SK-N-SH treated with all-trans-retinoic acid at 6 μM for 48 hours (cell line): Measurements from ENCODE around the gene POLR2M.
A peak's percentile ranks its signal among the peaks of the same experiment; 100 is the strongest.

Source experiments
- ATAC-seq: fragments of 200-7000 bp; cut with Tn5 transposase; 3 replicates; pipeline ENCODE4 v1.9.1; 2020; ENCODE audit warnings: mild to moderate bottlenecking, moderate library complexity
- ARNTL ChIP-seq: fragments of 450-650 bp; formaldehyde crosslinking; IDR thresholded peaks from 2 replicates; pipeline ENCODE4 v1.5.0; 2020; ENCODE audit warnings: low read depth, mild to moderate bottlenecking, moderate library complexity, borderline replicate concordance
- BACH2 ChIP-seq: fragments of 250-450 bp; sonication (Bioruptor Pico); IDR thresholded peaks from 2 replicates; pipeline ENCODE4 v1.9.0; 2021; ENCODE audit warnings: mild to moderate bottlenecking, borderline replicate concordance
- CSDC2 ChIP-seq: fragments of 250-450 bp; sonication (Bioruptor Pico); IDR thresholded peaks from 2 replicates; pipeline ENCODE4 v1.5.0; 2020; ENCODE audit warnings: mild to moderate bottlenecking, moderate library complexity
- CSRNP3 ChIP-seq: fragments of 250-450 bp; sonication (Bioruptor Pico); IDR thresholded peaks from 2 replicates; pipeline ENCODE4 v1.5.1; 2021; ENCODE audit warnings: mild to moderate bottlenecking, moderate library complexity
- ESRRG ChIP-seq: fragments of 250-450 bp; sonication (Bioruptor Pico); IDR thresholded peaks from 2 replicates; pipeline ENCODE4 v1.6.1; 2021; ENCODE audit warnings: mild to moderate bottlenecking
- GLIS3 ChIP-seq: fragments of 250-450 bp; sonication (Bioruptor Pico); IDR thresholded peaks from 2 replicates; pipeline ENCODE4 v1.5.0; 2020; ENCODE audit warnings: mild to moderate bottlenecking, moderate library complexity
- ISL1 ChIP-seq: fragments of 250-450 bp; sonication (Bioruptor Pico); IDR thresholded peaks from 2 replicates; pipeline ENCODE4 v2.1.2; 2022; ENCODE audit warnings: mild to moderate bottlenecking, moderate library complexity
- PPARA ChIP-seq: fragments of 250-450 bp; sonication (Bioruptor Pico); IDR thresholded peaks from 2 replicates; pipeline ENCODE4 v1.5.0; 2020; ENCODE audit warnings: mild to moderate bottlenecking, borderline replicate concordance
- RARB ChIP-seq: fragments of 250-450 bp; sonication (Bioruptor Pico); IDR thresholded peaks from 2 replicates; pipeline ENCODE4 v1.8.0; 2021; ENCODE audit warnings: mild to moderate bottlenecking, moderate library complexity
- SNAI2 ChIP-seq: fragments of 250-450 bp; sonication (Bioruptor Pico); IDR thresholded peaks from 2 replicates; pipeline ENCODE4 v1.5.0; 2020; ENCODE audit warnings: mild to moderate bottlenecking, moderate library complexity
- TCF4 ChIP-seq: fragments of 250-450 bp; sonication (Bioruptor Pico); IDR thresholded peaks from 2 replicates; pipeline ENCODE4 v1.8.0; 2021; ENCODE audit warnings: mild to moderate bottlenecking, moderate library complexity, borderline replicate concordance
- TOX ChIP-seq: fragments of 250-450 bp; sonication (Bioruptor Pico); IDR thresholded peaks from 2 replicates; pipeline ENCODE4 v1.8.0; 2021; ENCODE audit warnings: mild to moderate bottlenecking, moderate library complexity, borderline replicate concordance
- ZC3H10 ChIP-seq: fragments of 250-450 bp; sonication (Bioruptor Pico); IDR thresholded peaks from 2 replicates; pipeline ENCODE4 v1.5.1; 2021; ENCODE audit warnings: mild to moderate bottlenecking, moderate library complexity
- ZFP3 ChIP-seq: fragments of 250-450 bp; sonication (Bioruptor Pico); IDR thresholded peaks from 2 replicates; pipeline ENCODE4 v1.5.0; 2020; ENCODE audit warnings: mild to moderate bottlenecking, moderate library complexity
- ZNF70 ChIP-seq: fragments of 450-650 bp; formaldehyde crosslinking; IDR thresholded peaks from 2 replicates; pipeline ENCODE4 v1.5.0; 2020; ENCODE audit warnings: mild to moderate bottlenecking, moderate library complexity
- ZNF8 ChIP-seq: fragments of 450-650 bp; formaldehyde crosslinking; IDR thresholded peaks from 2 replicates; pipeline ENCODE4 v1.5.0; 2020; ENCODE audit warnings: mild to moderate bottlenecking, moderate library complexity
- TF ChIP-seq, protein P1 (sequence below): fragments of 250-450 bp; sonication (Bioruptor Pico); IDR thresholded peaks from 2 replicates; pipeline ENCODE4 v1.8.0; 2021; ENCODE audit warnings: low read depth, mild to moderate bottlenecking, moderate library complexity, borderline replicate concordance
- TF ChIP-seq, protein P2 (sequence below): fragments of 250-450 bp; sonication (Bioruptor Pico); IDR thresholded peaks from 2 replicates; pipeline ENCODE4 v1.8.0; 2020; ENCODE audit warnings: mild to moderate bottlenecking, moderate library complexity, borderline replicate concordance

The POLR2M gene

DNA sequence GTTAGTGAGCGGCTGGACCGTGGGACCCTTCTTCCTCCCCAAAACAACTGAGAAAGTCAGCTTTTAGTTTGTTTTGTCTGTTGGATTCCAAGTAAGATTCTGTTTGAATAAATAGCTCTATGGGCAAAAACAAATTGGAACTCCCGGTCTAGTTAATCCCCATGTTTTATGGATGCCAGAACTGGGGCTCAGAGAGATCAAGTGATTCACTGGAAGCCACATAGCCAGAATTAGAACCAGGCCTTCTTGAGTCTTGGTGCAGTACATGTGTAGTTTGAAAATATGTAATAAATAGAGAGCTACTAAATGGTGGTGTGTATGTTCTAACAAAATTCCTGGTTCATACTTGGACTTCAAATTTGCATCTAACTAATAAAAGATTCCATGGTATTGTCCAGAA lies 29.3 kb upstream of the POLR2M start (continued):
- no peak for TF ChIP-seq CSRNP3
- no peak for TF ChIP-seq GLIS3 (CRISPR knock-in tag)
- TF ChIP-seq TCF4 = no peak

DNA sequence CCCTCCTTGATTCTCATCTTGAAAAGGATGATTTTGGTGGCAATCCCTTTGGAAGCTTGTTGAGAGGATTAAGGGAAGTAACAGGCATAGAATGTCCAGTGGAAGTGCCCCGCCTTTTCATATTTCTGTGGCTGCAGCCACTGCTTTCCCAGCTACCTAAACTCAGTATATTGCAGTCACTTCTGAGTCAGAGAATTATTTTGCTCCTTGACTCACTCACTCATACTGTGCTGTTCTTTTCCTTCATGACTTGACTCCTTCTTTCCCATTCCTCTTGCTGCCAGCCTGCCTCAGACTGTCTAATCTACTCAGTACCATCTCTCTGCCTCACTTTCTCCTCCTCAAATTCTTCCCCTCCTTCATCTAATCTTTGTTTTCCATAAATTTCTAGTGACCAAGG lies 26.5 kb upstream of the POLR2M start:
- TF ChIP-seq TOX = no peak
- TF ChIP-seq PPARA (CRISPR knock-in tag) = no peak
- TF ChIP-seq, protein P1, sequence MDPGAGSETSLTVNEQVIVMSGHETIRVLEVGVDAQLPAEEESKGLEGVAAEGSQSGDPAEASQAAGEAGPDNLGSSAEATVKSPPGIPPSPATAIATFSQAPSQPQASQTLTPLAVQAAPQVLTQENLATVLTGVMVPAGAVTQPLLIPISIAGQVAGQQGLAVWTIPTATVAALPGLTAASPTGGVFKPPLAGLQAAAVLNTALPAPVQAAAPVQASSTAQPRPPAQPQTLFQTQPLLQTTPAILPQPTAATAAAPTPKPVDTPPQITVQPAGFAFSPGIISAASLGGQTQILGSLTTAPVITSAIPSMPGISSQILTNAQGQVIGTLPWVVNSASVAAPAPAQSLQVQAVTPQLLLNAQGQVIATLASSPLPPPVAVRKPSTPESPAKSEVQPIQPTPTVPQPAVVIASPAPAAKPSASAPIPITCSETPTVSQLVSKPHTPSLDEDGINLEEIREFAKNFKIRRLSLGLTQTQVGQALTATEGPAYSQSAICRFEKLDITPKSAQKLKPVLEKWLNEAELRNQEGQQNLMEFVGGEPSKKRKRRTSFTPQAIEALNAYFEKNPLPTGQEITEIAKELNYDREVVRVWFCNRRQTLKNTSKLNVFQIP (CRISPR knock-in tag) = no peak
- no peak for TF ChIP-seq ESRRG
- no peak for TF ChIP-seq CSDC2 (CRISPR knock-in tag)
- TF ChIP-seq RARB (CRISPR knock-in tag) = no peak
- no peak for TF ChIP-seq ZNF70 (CRISPR knock-in tag)
- TF ChIP-seq ZC3H10 = no peak
- no peak for TF ChIP-seq TCF4
- TF ChIP-seq, protein P2, sequence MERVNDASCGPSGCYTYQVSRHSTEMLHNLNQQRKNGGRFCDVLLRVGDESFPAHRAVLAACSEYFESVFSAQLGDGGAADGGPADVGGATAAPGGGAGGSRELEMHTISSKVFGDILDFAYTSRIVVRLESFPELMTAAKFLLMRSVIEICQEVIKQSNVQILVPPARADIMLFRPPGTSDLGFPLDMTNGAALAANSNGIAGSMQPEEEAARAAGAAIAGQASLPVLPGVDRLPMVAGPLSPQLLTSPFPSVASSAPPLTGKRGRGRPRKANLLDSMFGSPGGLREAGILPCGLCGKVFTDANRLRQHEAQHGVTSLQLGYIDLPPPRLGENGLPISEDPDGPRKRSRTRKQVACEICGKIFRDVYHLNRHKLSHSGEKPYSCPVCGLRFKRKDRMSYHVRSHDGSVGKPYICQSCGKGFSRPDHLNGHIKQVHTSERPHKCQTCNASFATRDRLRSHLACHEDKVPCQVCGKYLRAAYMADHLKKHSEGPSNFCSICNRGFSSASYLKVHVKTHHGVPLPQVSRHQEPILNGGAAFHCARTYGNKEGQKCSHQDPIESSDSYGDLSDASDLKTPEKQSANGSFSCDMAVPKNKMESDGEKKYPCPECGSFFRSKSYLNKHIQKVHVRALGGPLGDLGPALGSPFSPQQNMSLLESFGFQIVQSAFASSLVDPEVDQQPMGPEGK = no peak
- TF ChIP-seq ISL1 (CRISPR knock-in tag) = no peak
- TF ChIP-seq ARNTL (CRISPR knock-in tag) = no peak
- no peak for TF ChIP-seq ZFP3 (CRISPR knock-in tag)
- TF ChIP-seq GLIS3 (CRISPR knock-in tag) = no peak
- ATAC-seq = peak; percentile 75

- no peak for ATAC-seq
- TF ChIP-seq BACH2 (CRISPR knock-in tag) = no peak
- no peak for TF ChIP-seq SNAI2
- TF ChIP-seq, protein P2 = no peak
- TF ChIP-seq ZFP3 (CRISPR knock-in tag) = no peak
- no peak for TF ChIP-seq CSRNP3
- TF ChIP-seq GLIS3 (CRISPR knock-in tag) = no peak
- no peak for TF ChIP-seq ZNF70 (CRISPR knock-in tag)
- TF ChIP-seq ZNF8 (CRISPR knock-in tag) = no peak
- TF ChIP-seq RARB (CRISPR knock-in tag) = no peak
- TF ChIP-seq, all 23 proteins: peak for 0
Observed at GRCh38 chr15:57681011-57681410, 25.5 kb upstream of the POLR2M start.

DNA sequence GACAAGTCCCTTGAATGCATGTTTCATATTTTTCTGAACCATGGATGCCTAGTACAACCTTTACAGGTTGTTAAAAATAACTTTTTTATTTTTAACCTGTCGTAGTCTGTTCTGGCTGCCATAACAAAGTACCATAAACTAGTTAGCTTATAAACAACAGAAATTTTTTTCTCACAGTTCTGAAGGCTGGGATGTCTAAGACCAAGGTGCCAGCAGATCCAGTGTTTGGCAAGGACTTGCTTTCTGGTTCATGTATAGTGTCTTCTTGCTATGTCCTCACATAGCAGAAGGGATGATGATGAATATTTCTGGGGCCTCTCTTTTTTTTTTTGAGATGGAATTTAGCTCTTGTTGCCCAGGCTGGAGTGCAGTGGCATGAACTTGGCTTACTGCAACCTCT lies 23.0 kb upstream of the POLR2M start:
- TF ChIP-seq RARB (CRISPR knock-in tag) = no peak
- no peak for TF ChIP-seq CSDC2 (CRISPR knock-in tag)
- TF ChIP-seq TOX = no peak
- TF ChIP-seq SNAI2 = no peak
- no peak for ATAC-seq

GRCh38 chr15:57684491-57685151 lies 21.9 kb upstream of the POLR2M start:
- TF ChIP-seq ZC3H10 (no peak), ZFP3 (CRISPR knock-in tag) (no peak)
- TF ChIP-seq, protein P2 = no peak
- ATAC-seq = no peak
